Midbrain (tissue), 1 donor: Measurements from ENCODE around the gene RSPO4.
A peak's percentile ranks its signal among the peaks of the same experiment; 100 is the strongest.

Experiments used
- DNase-seq: peaks from one replicate; lab custom pipeline; 2025; lab: John Stamatoyannopoulos, UW

RSPO4 gene

GRCh38 chr20:967796-968742 is 34.0 kb downstream of the RSPO4 start:
- DNase-seq, result peak; percentile 7

- no peak for DNase-seq
These were observed 36.2 kb downstream of the RSPO4 start for GRCh38 chr20:965956-966355.

- DNase-seq, result no peak
These were observed 38.3 kb downstream of the RSPO4 start for GRCh38 chr20:963795-964194.

GRCh38 chr20:962683-963082 is 39.4 kb downstream of the RSPO4 start:
- DNase-seq, result no peak

- no peak for DNase-seq
These were observed 39.9 kb downstream of the RSPO4 start for GRCh38 chr20:962223-962622.

GRCh38 chr20:961768-962167 is 40.3 kb downstream of the RSPO4 start:
- DNase-seq, result no peak

GRCh38 chr20:959996-960615 is 42.0 kb downstream of the RSPO4 start:
- no peak for DNase-seq

- DNase-seq, result no peak
These were observed 42.9 kb downstream of the RSPO4 start for GRCh38 chr20:958936-959815.

- no peak for DNase-seq
These were observed 44.6 kb downstream of the RSPO4 start for GRCh38 chr20:957544-957943.

GRCh38 chr20:956330-956951 is 45.7 kb downstream of the RSPO4 start:
- peak; percentile 25 for DNase-seq

- DNase-seq, result no peak
These were observed 46.5 kb downstream of the RSPO4 start for GRCh38 chr20:955656-956055.

- no peak for DNase-seq
These were observed 47.0 kb downstream of the RSPO4 start for GRCh38 chr20:955111-955510.

- no peak for DNase-seq
These were observed 48.4 kb downstream of the RSPO4 start for GRCh38 chr20:953742-954141.

GRCh38 chr20:952196-952795 is 49.8 kb downstream of the RSPO4 start:
- no peak for DNase-seq

GRCh38 chr20:951384-952169 is 50.5 kb downstream of the RSPO4 start:
- no peak for DNase-seq

- DNase-seq, result no peak
These were observed 52.4 kb downstream of the RSPO4 start for GRCh38 chr20:949717-950116.

- no peak for DNase-seq
These were observed 55.3 kb downstream of the RSPO4 start for GRCh38 chr20:946826-947225.

GRCh38 chr20:945841-946240 is 56.3 kb downstream of the RSPO4 start:
- DNase-seq, result no peak

GRCh38 chr20:944774-945410 is 57.2 kb downstream of the RSPO4 start:
- DNase-seq, result no peak

GRCh38 chr20:944148-944547 is 58.0 kb downstream of the RSPO4 start:
- DNase-seq, result no peak
